ENCODE results near the gene BDKRB1.

The BDKRB1 gene

GRCh38 chr14:96224480-96225096 is 31.4 kb upstream of the BDKRB1 start:
- DNase-seq (ENCODE audit: low spot score in 2 of 2), result no peak
- Mint-ChIP-seq H3K9me3 (peaks cover 8% of the 10 kb centered on the region), H3K36me3 (peaks cover 1% of the 10 kb centered on the region), H3K4me3 (no peak overlapping the region), H3K4me1 (no peaks in the 10 kb centered on the region), H3K27me3 (peaks cover 15% of the 10 kb centered on the region), H3K27ac (no peak overlapping the region)
- ATAC-seq (ENCODE audit: low read depth), result no peak

- DNase-seq (ENCODE audit: low spot score in 2 of 2), result no peak
- H3K4me1 Mint-ChIP-seq, result no peaks in the 10 kb centered on the region
- H3K27ac Mint-ChIP-seq, result no peak overlapping the region
Observed at GRCh38 chr14:96225213-96225612, 30.8 kb upstream of the BDKRB1 start.

GRCh38 chr14:96225745-96226151 is 30.3 kb upstream of the BDKRB1 start:
- Mint-ChIP-seq H3K27ac (no peak overlapping the region), H3K36me3 (peaks cover 1% of the 10 kb centered on the region), H3K9me3 (peaks cover 8% of the 10 kb centered on the region), H3K27me3 (peaks cover 11% of the 10 kb centered on the region), H3K4me1 (no peaks in the 10 kb centered on the region), H3K4me3 (no peak overlapping the region)
- no peak for ATAC-seq (ENCODE audit: low read depth)
- no peak for DNase-seq (ENCODE audit: low spot score in 2 of 2)

More at GRCh38 chr14:96225213-96225612, 30.8 kb upstream of the BDKRB1 start:
- H3K27me3 Mint-ChIP-seq, result peaks cover 13% of the 10 kb centered on the region
- no peak overlapping the region for H3K4me3 Mint-ChIP-seq
- no peak for ATAC-seq (ENCODE audit: low read depth)
- H3K9me3 Mint-ChIP-seq, result peaks cover 8% of the 10 kb centered on the region
- H3K36me3 Mint-ChIP-seq, result peaks cover 1% of the 10 kb centered on the region

DNA sequence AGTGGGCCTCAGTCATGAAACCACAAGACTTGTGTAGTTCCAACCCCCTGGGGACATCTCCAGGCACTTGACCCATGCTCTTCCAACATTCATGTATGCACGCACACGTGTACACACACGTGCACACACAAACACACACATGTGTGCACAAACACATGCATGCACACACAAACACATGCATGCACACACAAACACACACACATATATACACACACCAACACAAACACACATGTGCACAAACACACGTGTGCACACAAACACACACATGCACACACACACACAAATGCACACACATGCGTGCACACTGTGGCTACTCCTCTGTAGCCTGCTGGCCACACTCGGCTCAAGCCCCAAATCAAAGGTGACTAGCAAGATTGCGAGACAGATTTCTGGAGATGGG is 28.6 kb upstream of the BDKRB1 start:
- H3K4me3 Mint-ChIP-seq, result no peak overlapping the region
- H3K9me3 Mint-ChIP-seq, result peaks cover 8% of the 10 kb centered on the region
- no peak for DNase-seq (ENCODE audit: low spot score in 2 of 2)
- H3K27me3 Mint-ChIP-seq, result peaks cover 9% of the 10 kb centered on the region
- no peak for ATAC-seq (ENCODE audit: low read depth)
- no peaks in the 10 kb centered on the region for H3K4me1 Mint-ChIP-seq
- no peak overlapping the region for H3K27ac Mint-ChIP-seq
- H3K36me3 Mint-ChIP-seq, result peaks cover 1% of the 10 kb centered on the region

DNA sequence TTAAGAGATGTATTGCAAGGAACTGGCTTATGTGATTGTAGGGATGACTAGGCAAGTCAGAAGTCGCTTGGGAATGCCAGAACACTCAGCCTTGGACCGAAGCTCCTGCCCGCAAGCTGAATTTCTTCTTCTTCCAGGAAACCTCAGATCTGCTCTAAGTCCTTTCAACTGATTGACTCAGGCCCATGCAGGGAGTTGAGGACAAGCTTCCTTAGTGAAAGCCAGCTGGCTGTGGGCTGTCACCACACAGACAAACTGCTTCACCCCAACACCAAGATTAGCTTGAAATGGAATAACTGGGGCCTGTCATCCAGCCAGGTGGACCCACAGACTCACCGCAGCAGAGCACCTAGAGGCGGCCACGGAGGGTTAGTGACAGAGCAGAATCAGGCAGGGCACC is 26.7 kb upstream of the BDKRB1 start:
- ATAC-seq (ENCODE audit: low read depth), result no peak
- peaks cover 9% of the 10 kb centered on the region for H3K27me3 Mint-ChIP-seq
- no peak overlapping the region for H3K4me3 Mint-ChIP-seq
- H3K27ac Mint-ChIP-seq, result no peak overlapping the region
- no peaks in the 10 kb centered on the region for H3K4me1 Mint-ChIP-seq
- H3K36me3 Mint-ChIP-seq, result peaks cover 1% of the 10 kb centered on the region
- H3K9me3 Mint-ChIP-seq, result peaks cover 8% of the 10 kb centered on the region
- DNase-seq (ENCODE audit: low spot score in 2 of 2), result no peak

DNA sequence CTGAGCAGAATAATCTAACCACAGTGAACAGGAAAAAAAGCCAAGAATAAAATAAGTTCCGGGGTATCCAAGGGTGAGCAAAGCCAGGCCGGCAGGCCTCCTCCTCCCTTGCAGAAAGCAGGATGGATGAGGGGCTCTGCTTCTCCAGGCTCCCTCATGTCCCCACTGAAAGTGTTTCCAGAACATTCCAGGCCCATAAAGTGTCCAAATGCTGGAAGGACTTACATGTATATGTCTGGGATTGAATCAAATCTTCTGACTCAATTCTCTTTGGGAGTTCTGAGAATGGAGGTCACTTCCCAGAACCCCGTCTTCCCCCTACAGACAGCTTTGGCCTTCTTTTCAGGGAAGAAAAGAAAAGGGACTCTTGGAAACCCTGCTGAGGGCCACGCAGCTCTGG is 25.0 kb upstream of the BDKRB1 start:
- no peaks in the 10 kb centered on the region for H3K4me1 Mint-ChIP-seq
- peaks cover 8% of the 10 kb centered on the region for H3K9me3 Mint-ChIP-seq
- H3K27ac Mint-ChIP-seq, result no peak overlapping the region
- ATAC-seq (ENCODE audit: low read depth) (no peak), DNase-seq (ENCODE audit: low spot score in 2 of 2) (no peak)
- H3K27me3 Mint-ChIP-seq, result peaks cover 6% of the 10 kb centered on the region
- H3K4me3 Mint-ChIP-seq, result no peak overlapping the region
- H3K36me3 Mint-ChIP-seq, result peaks cover 1% of the 10 kb centered on the region

DNA sequence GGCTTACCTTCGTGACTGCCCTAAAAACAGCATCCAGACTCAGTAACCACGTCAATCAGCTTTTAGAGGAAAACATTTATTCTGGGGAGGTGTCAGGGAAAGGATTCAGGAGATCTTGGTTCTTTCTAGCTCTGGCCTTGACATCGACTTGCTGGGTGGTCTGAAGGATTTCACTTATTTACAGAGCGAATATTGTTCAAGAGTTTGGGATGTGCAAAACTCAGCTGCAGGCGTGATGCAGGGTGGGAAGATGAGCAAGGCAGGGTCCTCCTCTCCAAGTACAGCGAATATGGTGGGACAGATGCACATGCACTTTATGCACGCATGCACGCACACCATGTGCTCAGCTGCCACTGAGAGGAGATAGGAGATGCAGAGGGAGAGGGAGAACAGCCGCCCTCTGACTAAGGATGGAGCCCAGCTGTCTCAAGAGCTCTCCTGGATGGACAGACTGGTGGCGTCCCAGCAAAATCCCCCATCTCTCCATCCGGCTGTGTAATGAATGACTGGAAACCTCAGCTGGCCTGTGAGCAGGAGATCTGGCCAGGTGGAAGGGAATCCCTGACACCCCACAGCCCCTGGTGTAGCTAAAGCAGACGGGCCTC is 24.4 kb upstream of the BDKRB1 start:
- DNase-seq (ENCODE audit: low spot score in 2 of 2) (no peak), ATAC-seq (ENCODE audit: low read depth) (no peak)
- Mint-ChIP-seq H3K4me1 (no peaks in the 10 kb centered on the region), H3K9me3 (peaks cover 8% of the 10 kb centered on the region), H3K27ac (no peak overlapping the region), H3K4me3 (no peak overlapping the region), H3K27me3 (peaks cover 6% of the 10 kb centered on the region), H3K36me3 (peaks cover 1% of the 10 kb centered on the region)

DNA sequence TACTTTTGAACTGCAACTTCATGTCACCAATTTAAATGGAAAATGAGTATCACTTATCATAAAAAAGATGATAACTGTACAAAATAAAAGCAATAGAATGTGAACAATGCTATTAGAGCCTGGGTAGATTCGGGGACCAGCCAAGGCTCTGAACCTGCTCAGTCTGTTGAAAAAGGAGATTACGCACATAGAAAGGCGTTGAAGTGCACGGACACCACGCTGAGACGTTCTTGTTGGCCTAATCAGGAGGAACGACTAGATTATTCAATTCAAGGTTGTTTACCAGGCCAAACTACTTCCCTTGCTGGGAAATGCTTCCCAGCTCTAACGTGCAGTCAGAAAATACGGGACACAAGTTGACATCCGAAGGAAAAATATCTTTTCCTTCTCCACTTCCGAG is 23.5 kb upstream of the BDKRB1 start:
- no peaks in the 10 kb centered on the region for H3K4me1 Mint-ChIP-seq
- H3K27me3 Mint-ChIP-seq, result peaks cover 4% of the 10 kb centered on the region
- no peak overlapping the region for H3K27ac Mint-ChIP-seq
- peaks cover 6% of the 10 kb centered on the region for H3K9me3 Mint-ChIP-seq
- DNase-seq (ENCODE audit: low spot score in 2 of 2) (no peak), ATAC-seq (ENCODE audit: low read depth) (no peak)
- peaks cover 1% of the 10 kb centered on the region for H3K36me3 Mint-ChIP-seq
- no peak overlapping the region for H3K4me3 Mint-ChIP-seq

GRCh38 chr14:96233661-96234060 is 22.3 kb upstream of the BDKRB1 start:
- Mint-ChIP-seq H3K27ac (no peak overlapping the region), H3K4me1 (no peaks in the 10 kb centered on the region), H3K9me3 (no peaks in the 10 kb centered on the region), H3K27me3 (peaks cover 3% of the 10 kb centered on the region), H3K4me3 (no peak overlapping the region), H3K36me3 (no peaks in the 10 kb centered on the region)
- no peak for DNase-seq (ENCODE audit: low spot score in 2 of 2)
- ATAC-seq (ENCODE audit: low read depth), result no peak

- H3K9me3 Mint-ChIP-seq, result no peaks in the 10 kb centered on the region
- H3K27ac Mint-ChIP-seq, result no peak overlapping the region
- DNase-seq (ENCODE audit: low spot score in 2 of 2) (no peak), ATAC-seq (ENCODE audit: low read depth) (no peak)
- H3K36me3 Mint-ChIP-seq, result no peaks in the 10 kb centered on the region
- H3K4me3 Mint-ChIP-seq, result no peak overlapping the region
- H3K27me3 Mint-ChIP-seq, result peaks cover 5% of the 10 kb centered on the region
- no peaks in the 10 kb centered on the region for H3K4me1 Mint-ChIP-seq
Observed at GRCh38 chr14:96235426-96235825, 20.6 kb upstream of the BDKRB1 start.

GRCh38 chr14:96237641-96238040 is 18.4 kb upstream of the BDKRB1 start:
- Mint-ChIP-seq H3K27me3 (peaks cover 3% of the 10 kb centered on the region), H3K9me3 (peaks cover 1% of the 10 kb centered on the region), H3K36me3 (no peaks in the 10 kb centered on the region), H3K4me3 (no peak overlapping the region), H3K4me1 (no peaks in the 10 kb centered on the region), H3K27ac (no peak overlapping the region)
- no peak for ATAC-seq (ENCODE audit: low read depth)
- DNase-seq (ENCODE audit: low spot score in 2 of 2), result no peak

GRCh38 chr14:96238676-96239265 is 17.2 kb upstream of the BDKRB1 start:
- no peak for DNase-seq (ENCODE audit: low spot score in 2 of 2)
- Mint-ChIP-seq H3K27ac (no peak overlapping the region), H3K9me3 (peaks cover 1% of the 10 kb centered on the region), H3K36me3 (no peaks in the 10 kb centered on the region), H3K4me1 (no peaks in the 10 kb centered on the region), H3K4me3 (no peak overlapping the region), H3K27me3 (peaks cover 3% of the 10 kb centered on the region)
- ATAC-seq (ENCODE audit: low read depth), result no peak

DNA sequence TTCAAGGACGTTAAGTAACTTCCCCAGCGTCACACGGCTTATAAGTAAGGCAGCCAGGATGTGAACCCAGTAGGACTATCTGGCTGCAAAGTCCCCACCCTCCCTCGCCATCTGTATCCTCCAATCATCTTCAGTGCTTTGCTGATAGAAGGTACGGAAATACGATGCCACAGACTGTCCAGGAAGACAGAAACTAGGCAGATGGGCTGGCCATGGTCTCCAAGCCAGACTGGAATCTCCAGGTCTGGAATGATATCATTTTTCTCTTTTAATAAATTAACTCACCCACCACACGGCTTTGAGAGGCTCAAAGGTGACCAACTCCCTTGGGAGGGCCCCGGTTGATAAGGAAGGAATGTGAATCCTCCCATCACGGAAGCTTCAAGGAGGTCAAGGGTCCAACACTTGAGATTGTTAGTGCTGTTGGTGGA is 16.3 kb upstream of the BDKRB1 start:
- Mint-ChIP-seq H3K36me3 (no peaks in the 10 kb centered on the region), H3K4me1 (no peaks in the 10 kb centered on the region), H3K9me3 (peaks cover 1% of the 10 kb centered on the region), H3K27ac (no peak overlapping the region), H3K4me3 (no peak overlapping the region), H3K27me3 (peaks cover 3% of the 10 kb centered on the region)
- ATAC-seq (ENCODE audit: low read depth) (no peak), DNase-seq (ENCODE audit: low spot score in 2 of 2) (no peak)

DNA sequence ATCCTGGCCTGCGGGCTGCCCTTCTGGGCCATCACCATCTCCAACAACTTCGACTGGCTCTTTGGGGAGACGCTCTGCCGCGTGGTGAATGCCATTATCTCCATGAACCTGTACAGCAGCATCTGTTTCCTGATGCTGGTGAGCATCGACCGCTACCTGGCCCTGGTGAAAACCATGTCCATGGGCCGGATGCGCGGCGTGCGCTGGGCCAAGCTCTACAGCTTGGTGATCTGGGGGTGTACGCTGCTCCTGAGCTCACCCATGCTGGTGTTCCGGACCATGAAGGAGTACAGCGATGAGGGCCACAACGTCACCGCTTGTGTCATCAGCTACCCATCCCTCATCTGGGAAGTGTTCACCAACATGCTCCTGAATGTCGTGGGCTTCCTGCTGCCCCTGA is 15.4 kb upstream of the BDKRB1 start:
- Mint-ChIP-seq H3K4me1 (no peaks in the 10 kb centered on the region), H3K4me3 (no peak overlapping the region), H3K27ac (no peak overlapping the region), H3K36me3 (no peaks in the 10 kb centered on the region), H3K9me3 (peaks cover 1% of the 10 kb centered on the region), H3K27me3 (peaks cover 3% of the 10 kb centered on the region)
- DNase-seq (ENCODE audit: low spot score in 2 of 2) (no peak), ATAC-seq (ENCODE audit: low read depth) (no peak)

DNA sequence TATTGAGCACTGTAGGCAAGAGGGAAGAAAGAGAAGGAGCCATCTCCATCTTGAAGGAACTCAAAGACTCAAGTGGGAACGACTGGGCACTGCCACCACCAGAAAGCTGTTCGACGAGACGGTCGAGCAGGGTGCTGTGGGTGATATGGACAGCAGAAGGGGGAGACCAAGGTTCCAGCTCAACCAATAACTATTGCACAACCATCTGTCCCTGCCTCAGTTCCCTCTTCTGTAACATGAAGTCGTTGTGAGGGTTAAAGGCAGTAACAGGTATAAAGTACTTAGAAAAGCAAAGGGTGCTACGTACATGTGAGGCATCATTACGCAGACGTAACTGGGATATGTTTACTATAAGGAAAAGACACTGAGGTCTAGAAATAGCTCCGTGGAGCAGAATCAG is 13.9 kb upstream of the BDKRB1 start:
- Mint-ChIP-seq H3K4me1 (no peaks in the 10 kb centered on the region), H3K27ac (no peak overlapping the region), H3K36me3 (no peaks in the 10 kb centered on the region), H3K27me3 (peaks cover 4% of the 10 kb centered on the region), H3K9me3 (peaks cover 1% of the 10 kb centered on the region), H3K4me3 (no peak overlapping the region)
- no peak for DNase-seq (ENCODE audit: low spot score in 2 of 2)
- no peak for ATAC-seq (ENCODE audit: low read depth)

Data from memory B cell (primary cell).